GM12878 (cell line): ENCODE results near the gene PLEKHM3. TPM values are rescaled to one million over a fixed set of nuclear protein-coding genes. Genes with fewer than 3 reads are reported as not detected.

ENCODE experiments used
- ATAC-seq: fragments of 200-7000 bp; cut with Tn5 transposase; 3 replicates; pipeline ENCODE4 v1.9.1; 2020; ENCODE audit warnings: mild to moderate bottlenecking, moderate library complexity
- BruUV-seq: library from RNA; stranded (reverse); fragments of 400-500 nt; replicated peaks from 2 replicates; lab custom pipeline; 2021; lab: Mats Ljungman, UMichigan
- CTCF ChIA-PET: fragments of 300-600 bp; sonication (Branson Sonifier 250); formaldehyde crosslinking; extraction: SDS; loops from one replicate; lab custom pipeline; 2021; ENCODE audit warnings: inconsistent platforms; lab: Yijun Ruan, JAX
- POLR2A ChIA-PET: fragments of 350-600 bp; formaldehyde crosslinking; extraction: SDS; loops from one replicate; lab custom pipeline; 2021; ENCODE audit warnings: inconsistent platforms; lab: Charles Lee
- RAD21 ChIA-PET: fragments of 300-600 bp; sonication (Branson Sonifier 250); formaldehyde crosslinking; loops from one replicate; lab custom pipeline; 2023; ENCODE audit warnings: antibody characterized with exemption; ENCODE audit not compliant: unreplicated experiment; lab: Charles Lee
- SMC1A ChIA-PET: fragments of 300-600 bp; sonication (Branson Sonifier 250); formaldehyde crosslinking; loops from one replicate; lab custom pipeline; 2023; ENCODE audit not compliant: unreplicated experiment, uncharacterized antibody; lab: Charles Lee
- DNase-seq: peaks from one replicate; pipeline ENCODE4 v3.0.0-alpha.2; 2011; ENCODE audit warnings: low read depth, low spot score
- FAIRE-seq: peaks from 3 replicates; lab custom pipeline; 2011; peaks lifted over from hg19 to GRCh38; lab: Jason Lieb, UNC
- H2AFZ ChIP-seq: 2 replicates; pipeline ENCODE4 v1.6.0; 2011; ENCODE audit warnings: low read depth, low read length, control low read depth; ENCODE audit not compliant: control insufficient read depth
- H3K27ac ChIP-seq: 2 replicates; pipeline ENCODE4 v1.5.1; 2011; ENCODE audit warnings: control low read depth; ENCODE audit not compliant: control insufficient read depth, insufficient read depth
- H3K27me3 ChIP-seq, 2 experiments: replicated peaks in 1 of 2; 2 replicates each; pipeline versions ENCODE4 v1.6.0 to v1.6.1; 2011; ENCODE audit warnings: low read length in 1 of 2; ENCODE audit not compliant: control insufficient read depth in 2 of 2, insufficient read depth in 2 of 2
- H3K36me3 ChIP-seq, 2 experiments: 2 replicates each; pipeline ENCODE4 v1.5.1; 2011; ENCODE audit warnings: low read length in 1 of 2; ENCODE audit not compliant: control insufficient read depth in 2 of 2, insufficient read depth in 2 of 2
- H3K4me1 ChIP-seq: 2 replicates; pipeline ENCODE4 v1.6.1; 2011; ENCODE audit warnings: mild to moderate bottlenecking, low read length, moderate library complexity, mixed read lengths; ENCODE audit not compliant: control insufficient read depth, insufficient read depth
- H3K4me2 ChIP-seq: 2 replicates; pipeline ENCODE4 v1.6.0; 2011; ENCODE audit warnings: control low read depth; ENCODE audit not compliant: control insufficient read depth, insufficient read depth
- H3K4me3 ChIP-seq: fragments of 200-600 bp; sonication (generic); 2 replicates; pipeline ENCODE4 v1.5.1; 2016
- H3K79me2 ChIP-seq: 2 replicates; pipeline ENCODE4 v1.6.0; 2011; ENCODE audit warnings: low read length; ENCODE audit not compliant: control insufficient read depth, insufficient read depth
- H3K9ac ChIP-seq: 2 replicates; pipeline ENCODE4 v1.8.0; 2011; ENCODE audit warnings: low read length, control low read depth, mixed read lengths; ENCODE audit not compliant: control insufficient read depth, insufficient read depth
- H3K9me3 ChIP-seq: replicated peaks from 3 replicates; pipeline ENCODE4 v1.5.1; 2011; ENCODE audit warnings: mild to moderate bottlenecking, low read length; ENCODE audit not compliant: control insufficient read depth, insufficient read depth
- H4K20me1 ChIP-seq: 2 replicates; pipeline ENCODE4 v1.6.0; 2011; ENCODE audit not compliant: control insufficient read depth, insufficient read depth
- ASH2L ChIP-seq: fragments of 300-600, 200-600 bp; sonication (generic); IDR thresholded peaks from 2 replicates; pipeline ENCODE4 v1.6.1; 2017; ENCODE audit warnings: low read depth, mild to moderate bottlenecking, borderline replicate concordance
- EP300 ChIP-seq, 2 experiments: fragments of 150-350 bp in 1 of 2; IDR thresholded peaks; 2 replicates each; pipeline ENCODE4 v1.6.1; 2011 to 2012; ENCODE audit warnings: low read depth in 2 of 2, low read length in 2 of 2, borderline replicate concordance in 1 of 2, improper control_type of control experiment in 1 of 2, inconsistent platforms in 1 of 2; ENCODE audit not compliant: control insufficient read depth in 1 of 2
- NR2C2 ChIP-seq: IDR thresholded peaks from 2 replicates; pipeline ENCODE4 v1.6.1; 2011; ENCODE audit warnings: borderline replicate concordance, low read depth; ENCODE audit not compliant: control insufficient read depth, insufficient read length
- RBBP5 ChIP-seq: fragments of 200-600 bp; sonication (generic); conservative IDR thresholded peaks from 2 replicates; pipeline ENCODE4 v1.6.1; 2016
- STAT3 ChIP-seq: IDR thresholded peaks from 2 replicates; pipeline ENCODE4 v1.6.1; 2011; ENCODE audit warnings: low read depth, low read length, improper control_type of control experiment
- TCF3 ChIP-seq: IDR thresholded peaks from 2 replicates; pipeline ENCODE4 v1.6.1; 2012; ENCODE audit warnings: low read depth, mild to moderate bottlenecking, low read length, borderline replicate concordance; ENCODE audit not compliant: insufficient read depth
- YBX1 ChIP-seq: fragments of 450-650 bp; IDR thresholded peaks from 2 replicates; pipeline ENCODE4 v1.6.1; 2016; ENCODE audit warnings: antibody characterized with exemption
- ZNF687 ChIP-seq: fragments of 450-650 bp; IDR thresholded peaks from 2 replicates; pipeline ENCODE4 v1.6.1; 2017; ENCODE audit warnings: mild to moderate bottlenecking, moderate library complexity
- WGBS: methylation state at CpG from one replicate; pipeline ENCODE4 v1.1.6; 2016; ENCODE audit warnings: low lambda C conversion rate; ENCODE audit not compliant: insufficient replicate concordance, insufficient coverage; ENCODE audit errors: missing lambda C conversion rate; 5-methylcytosine and 5-hydroxymethylcytosine counted together
- in situ Hi-C: fragments of 300-500 bp; cut with MboI; formaldehyde crosslinking; loops from 9 replicates; pipeline ENCODE4 v1.14.3; 2018; ENCODE audit warnings: mixed read lengths
- intact Hi-C: fragments of 100-400 bp; cut with micrococcal nuclease; formaldehyde crosslinking; loops from one replicate; pipeline ENCODE4 v1.14.2; 2022; ENCODE audit not compliant: unreplicated experiment
- polyA plus RNA-seq, 11 experiments: library from polyadenylated mRNA; depleted of rRNA in 4 of 11; unstranded in 6 of 11; stranded (reverse) in 5 of 11; fragments of >200 nt; fragmentation: Nextera tagmentation in 4 of 11; fragmentation: Illumina TruSeq in 1 of 11; extraction: Ambion mirVana in 4 of 11; extraction: Trizol in 1 of 11; gene quantifications; 1 replicate in 1 of 11; 2 replicates in 10 of 11; pipeline versions ENCODE4 v1.2.1 to v1.2.3, GENCODE V29; 2011 to 2016; ENCODE audit warnings: inconsistent platforms in 2 of 11, missing spikeins in 2 of 11, low read depth in 1 of 11
- total RNA-seq, 4 experiments: library from RNA; depleted of rRNA in 3 of 4; stranded (reverse); fragments of >200 nt in 3 of 4; fragmentation: Illumina TruSeq in 1 of 4; extraction: Trizol in 1 of 4; gene quantifications; 2 replicates each; pipeline versions ENCODE4 v1.2.1 to v1.2.3, GENCODE V29; 2013 to 2021
- TF ChIP-seq, protein P1 (sequence below): fragments of 450-650 bp; conservative IDR thresholded peaks from 2 replicates; pipeline ENCODE4 v1.6.1; 2017; ENCODE audit warnings: mild to moderate bottlenecking, moderate library complexity
- TF ChIP-seq, protein P2 (sequence below): fragments of 450-650 bp; IDR thresholded peaks from 2 replicates; pipeline ENCODE4 v1.6.1; 2016; ENCODE audit warnings: mild to moderate bottlenecking, moderate library complexity, borderline replicate concordance

The PLEKHM3 gene
- total and polyA plus RNA-seq, 10 of the 15 experiments (the other 5 are each of a cell fraction or from before 2014, with no cell fraction given) = 1.4 to 5.6 (median 3.0) TPM

- ChIA-PET SMC1A (no interaction called here), POLR2A (no interaction called here), CTCF (interaction anchor here (4.2 to 4.8 kb wide), 2 partner anchors 63 to 290 kb away, joined by 23 to 66 read pairs; no protein-coding TSS in a partner anchor), RAD21 (interaction anchor here (3.6 kb wide), 1 partner anchor 291 kb away, joined by 26 read pairs; no protein-coding TSS in a partner anchor)
- Histone ChIP-seq H3K27ac (no peak overlapping the region), H3K9ac (no peak overlapping the region), H4K20me1 (no peaks in the 10 kb centered on the region), H3K4me3 (no peak overlapping the region), H3K9me3 (no peaks in the 10 kb centered on the region; the same call in 2 of the 3 replicates), H3K36me3 (no peaks in the 10 kb centered on the region), H3K4me1 (peaks cover 8% of the 10 kb centered on the region), H3K27me3 (no peaks in the 10 kb centered on the region), H3K4me2 (no peak overlapping the region), H2AFZ (no peak overlapping the region), H3K79me2 (no peaks in the 10 kb centered on the region)
- FAIRE-seq (no peak), ATAC-seq (no peak), DNase-seq (no peak)
- BruUV-seq = no TSS peak
- in situ Hi-C loops = no loop called here
- intact Hi-C loops = no loop called here
- WGBS = 37% methylated on average over 4 of the region's 4 CpGs
- TF ChIP-seq STAT3 = no peak
- no peak for TF ChIP-seq NR2C2
- TF ChIP-seq, protein P1, sequence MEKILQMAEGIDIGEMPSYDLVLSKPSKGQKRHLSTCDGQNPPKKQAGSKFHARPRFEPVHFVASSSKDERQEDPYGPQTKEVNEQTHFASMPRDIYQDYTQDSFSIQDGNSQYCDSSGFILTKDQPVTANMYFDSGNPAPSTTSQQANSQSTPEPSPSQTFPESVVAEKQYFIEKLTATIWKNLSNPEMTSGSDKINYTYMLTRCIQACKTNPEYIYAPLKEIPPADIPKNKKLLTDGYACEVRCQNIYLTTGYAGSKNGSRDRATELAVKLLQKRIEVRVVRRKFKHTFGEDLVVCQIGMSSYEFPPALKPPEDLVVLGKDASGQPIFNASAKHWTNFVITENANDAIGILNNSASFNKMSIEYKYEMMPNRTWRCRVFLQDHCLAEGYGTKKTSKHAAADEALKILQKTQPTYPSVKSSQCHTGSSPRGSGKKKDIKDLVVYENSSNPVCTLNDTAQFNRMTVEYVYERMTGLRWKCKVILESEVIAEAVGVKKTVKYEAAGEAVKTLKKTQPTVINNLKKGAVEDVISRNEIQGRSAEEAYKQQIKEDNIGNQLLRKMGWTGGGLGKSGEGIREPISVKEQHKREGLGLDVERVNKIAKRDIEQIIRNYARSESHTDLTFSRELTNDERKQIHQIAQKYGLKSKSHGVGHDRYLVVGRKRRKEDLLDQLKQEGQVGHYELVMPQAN = no peak
- TF ChIP-seq ZNF687 = no peak
- TF ChIP-seq YBX1 = no peak
- TF ChIP-seq, protein P2, sequence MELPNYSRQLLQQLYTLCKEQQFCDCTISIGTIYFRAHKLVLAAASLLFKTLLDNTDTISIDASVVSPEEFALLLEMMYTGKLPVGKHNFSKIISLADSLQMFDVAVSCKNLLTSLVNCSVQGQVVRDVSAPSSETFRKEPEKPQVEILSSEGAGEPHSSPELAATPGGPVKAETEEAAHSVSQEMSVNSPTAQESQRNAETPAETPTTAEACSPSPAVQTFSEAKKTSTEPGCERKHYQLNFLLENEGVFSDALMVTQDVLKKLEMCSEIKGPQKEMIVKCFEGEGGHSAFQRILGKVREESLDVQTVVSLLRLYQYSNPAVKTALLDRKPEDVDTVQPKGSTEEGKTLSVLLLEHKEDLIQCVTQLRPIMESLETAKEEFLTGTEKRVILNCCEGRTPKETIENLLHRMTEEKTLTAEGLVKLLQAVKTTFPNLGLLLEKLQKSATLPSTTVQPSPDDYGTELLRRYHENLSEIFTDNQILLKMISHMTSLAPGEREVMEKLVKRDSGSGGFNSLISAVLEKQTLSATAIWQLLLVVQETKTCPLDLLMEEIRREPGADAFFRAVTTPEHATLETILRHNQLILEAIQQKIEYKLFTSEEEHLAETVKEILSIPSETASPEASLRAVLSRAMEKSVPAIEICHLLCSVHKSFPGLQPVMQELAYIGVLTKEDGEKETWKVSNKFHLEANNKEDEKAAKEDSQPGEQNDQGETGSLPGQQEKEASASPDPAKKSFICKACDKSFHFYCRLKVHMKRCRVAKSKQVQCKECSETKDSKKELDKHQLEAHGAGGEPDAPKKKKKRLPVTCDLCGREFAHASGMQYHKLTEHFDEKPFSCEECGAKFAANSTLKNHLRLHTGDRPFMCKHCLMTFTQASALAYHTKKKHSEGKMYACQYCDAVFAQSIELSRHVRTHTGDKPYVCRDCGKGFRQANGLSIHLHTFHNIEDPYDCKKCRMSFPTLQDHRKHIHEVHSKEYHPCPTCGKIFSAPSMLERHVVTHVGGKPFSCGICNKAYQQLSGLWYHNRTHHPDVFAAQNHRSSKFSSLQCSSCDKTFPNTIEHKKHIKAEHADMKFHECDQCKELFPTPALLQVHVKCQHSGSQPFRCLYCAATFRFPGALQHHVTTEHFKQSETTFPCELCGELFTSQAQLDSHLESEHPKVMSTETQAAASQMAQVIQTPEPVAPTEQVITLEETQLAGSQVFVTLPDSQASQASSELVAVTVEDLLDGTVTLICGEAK = no peak
- TF ChIP-seq ASH2L = no peak
- no peak for TF ChIP-seq EP300 (IDR thresholded peaks at IDR 0.05; ENCODE audit: borderline replicate concordance in 1 of 2, control insufficient read depth in 1 of 2, low read depth in 2 of 2, low read length in 2 of 2)
- TF ChIP-seq TCF3 = no peak
- TF ChIP-seq RBBP5 = no peak
Measured at GRCh38 chr2:208036357-208036756, 11.0 kb upstream of the PLEKHM3 start.
